Large intestine (tissue), 3 donors: ENCODE measurements around the gene CRACR2B. TPM values are rescaled to one million over a fixed set of nuclear protein-coding genes. Genes with fewer than 3 reads are reported as not detected.

Experiments used
- DNase-seq, 2 donors: peaks; one replicate each; pipeline versions ENCODE4 v3.0.0 to v3.0.0-alpha.2; 2013
- H3K27ac ChIP-seq: one replicate; pipeline ENCODE4 v1.5.1; 2013; ENCODE audit warnings: low read length
- H3K27me3 ChIP-seq: 2 replicates; pipeline ENCODE4 v1.6.1; 2013; ENCODE audit warnings: low read length; ENCODE audit not compliant: control insufficient read depth, insufficient read depth
- H3K36me3 ChIP-seq: 2 replicates; pipeline ENCODE4 v1.6.1; 2013; ENCODE audit warnings: low read length; ENCODE audit not compliant: control insufficient read depth, insufficient read depth
- H3K4me1 ChIP-seq: one replicate; pipeline ENCODE4 v1.6.1; 2013; ENCODE audit warnings: low read length; ENCODE audit not compliant: control insufficient read depth, insufficient read depth
- H3K4me3 ChIP-seq: one replicate; pipeline ENCODE4 v1.5.1; 2013; ENCODE audit warnings: low read length
- H3K9me3 ChIP-seq: one replicate; pipeline ENCODE4 v1.6.1; 2013; ENCODE audit warnings: mild to moderate bottlenecking, low read depth, low read length, moderate library complexity; ENCODE audit not compliant: control insufficient read depth
- WGBS: methylation state at CpG from one replicate; pipeline ENCODE4 v1.1.5; 2013; ENCODE audit warnings: low lambda C conversion rate; ENCODE audit not compliant: insufficient coverage; 5-methylcytosine and 5-hydroxymethylcytosine counted together
- polyA plus RNA-seq: library from polyadenylated mRNA; unstranded; fragments of 120-200 nt; gene quantifications from one replicate; pipeline ENCODE4 v1.2.1, GENCODE V29; 2013

Gene CRACR2B
- polyA plus RNA-seq, 1 donor: 34.4 TPM

DNA sequence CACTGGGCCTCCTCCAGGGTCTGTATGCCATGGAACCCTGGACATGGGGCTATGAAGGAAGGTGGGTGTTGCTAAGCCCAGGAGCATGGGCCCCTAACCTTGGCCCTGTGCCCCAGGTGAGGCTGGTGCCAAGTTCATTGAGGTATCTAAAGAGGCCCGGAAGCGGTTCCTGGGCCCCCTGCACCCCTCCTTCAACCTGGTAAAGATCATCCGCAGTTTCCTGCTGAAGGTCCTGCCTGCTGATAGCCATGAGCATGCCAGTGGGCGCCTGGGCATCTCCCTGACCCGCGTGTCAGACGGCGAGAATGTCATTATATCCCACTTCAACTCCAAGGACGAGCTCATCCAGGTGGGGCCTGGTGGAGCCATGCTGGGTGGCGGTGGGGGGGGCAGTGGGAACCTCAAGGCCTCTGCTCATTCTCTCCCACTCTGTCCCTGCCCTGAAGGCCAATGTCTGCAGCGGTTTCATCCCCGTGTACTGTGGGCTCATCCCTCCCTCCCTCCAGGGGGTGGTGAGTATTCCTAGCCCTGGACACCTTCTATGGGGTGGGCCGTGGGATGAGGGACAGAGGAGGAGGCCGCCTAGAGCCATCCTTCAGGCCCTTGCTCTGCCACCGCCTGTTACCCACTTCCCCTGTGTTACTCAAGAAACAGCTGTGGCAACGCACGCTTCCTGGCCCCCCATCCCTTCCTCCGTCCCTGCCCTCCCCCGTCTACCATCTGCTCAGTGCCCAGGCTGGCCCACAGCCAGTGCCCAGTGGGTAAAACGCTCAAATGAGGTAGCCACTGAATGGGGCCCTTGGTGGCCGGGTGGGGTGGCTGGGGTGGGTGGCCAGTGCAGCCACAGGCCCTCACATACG, 6.0 kb upstream of the CRACR2B start:
- Histone ChIP-seq H3K27ac (peak overlapping the region; percentile 83), H3K9me3 (no peaks in the 10 kb centered on the region), H3K27me3 (peaks cover 8% of the 10 kb centered on the region), H3K4me3 (peak overlapping the region; percentile 96), H3K4me1 (peaks cover 47% of the 10 kb centered on the region), H3K36me3 (peaks cover 35% of the 10 kb centered on the region)
- DNase-seq: no peak
- no CpG with 5 or more reads among the region's 22 CpGs for WGBS

GRCh38 chr11:823441-824291, 4.1 kb upstream of the CRACR2B start:
- Histone ChIP-seq H3K27ac (no peak overlapping the region), H3K9me3 (no peaks in the 10 kb centered on the region), H3K4me3 (no peak overlapping the region), H3K36me3 (peaks cover 35% of the 10 kb centered on the region), H3K4me1 (peaks cover 54% of the 10 kb centered on the region), H3K27me3 (peaks cover 18% of the 10 kb centered on the region)
- no CpG with 5 or more reads among the region's 53 CpGs for WGBS
- DNase-seq: no peak

GRCh38 chr11:824292-824880, 3.3 kb upstream of the CRACR2B start:
- Histone ChIP-seq H3K27ac (no peak overlapping the region), H3K4me3 (no peak overlapping the region), H3K36me3 (peaks cover 35% of the 10 kb centered on the region), H3K4me1 (peaks cover 57% of the 10 kb centered on the region), H3K27me3 (peaks cover 25% of the 10 kb centered on the region), H3K9me3 (no peaks in the 10 kb centered on the region)
- DNase-seq: no peak
- WGBS: no CpG with 5 or more reads among the region's 59 CpGs

- WGBS: no CpG with 5 or more reads among the region's 11 CpGs
- H3K4me1 ChIP-seq: peaks cover 62% of the 10 kb centered on the region
- peak overlapping the region; percentile 98 for H3K27ac ChIP-seq
- H3K27me3 ChIP-seq: peaks cover 31% of the 10 kb centered on the region
- DNase-seq: no peak
- H3K36me3 ChIP-seq: peaks cover 35% of the 10 kb centered on the region
- H3K4me3 ChIP-seq: no peak overlapping the region
- no peaks in the 10 kb centered on the region for H3K9me3 ChIP-seq
Observed at GRCh38 chr11:824942-825341, 2.8 kb upstream of the CRACR2B start.

DNA sequence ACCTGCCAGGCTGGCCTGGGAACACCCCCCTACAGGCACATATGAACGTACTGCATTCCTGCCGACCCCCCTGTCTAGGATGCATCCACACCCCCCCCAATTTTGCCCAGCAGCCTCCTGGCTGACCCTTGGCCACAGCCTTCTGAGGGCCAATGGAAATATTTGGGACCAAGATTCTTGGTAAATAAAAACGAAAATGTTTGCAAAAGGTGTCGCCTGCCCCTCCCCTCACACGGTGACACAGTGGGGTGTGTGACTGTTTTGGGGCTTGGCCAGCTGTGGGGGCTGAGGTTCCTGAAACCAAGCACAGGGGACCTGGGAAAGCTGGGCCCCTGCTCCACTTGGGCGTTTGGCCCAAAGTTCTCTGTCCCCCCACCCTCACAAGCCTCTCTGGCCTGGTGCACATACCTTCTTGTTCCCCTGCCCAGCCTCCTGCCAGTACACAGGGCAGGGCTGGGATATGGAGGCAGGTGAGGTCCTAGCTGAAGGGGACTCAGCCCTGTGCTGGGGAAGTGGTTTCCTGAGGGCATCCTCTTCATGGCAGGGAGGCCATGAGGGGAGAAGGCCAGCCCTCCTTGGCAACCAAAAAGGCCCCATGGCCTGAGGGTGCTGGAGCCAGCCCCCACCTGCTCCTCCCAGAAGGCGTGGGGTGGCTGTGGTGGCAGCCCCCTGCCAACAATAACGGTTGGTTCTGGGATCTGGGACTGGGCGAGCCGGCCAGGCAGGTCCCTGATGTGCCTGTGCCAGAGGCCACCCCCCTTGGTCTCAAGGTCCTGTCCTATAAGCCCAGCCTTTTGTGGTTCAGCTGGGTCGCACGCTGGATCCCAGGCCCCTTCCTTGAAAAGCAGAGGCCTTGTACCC, 2.1 kb upstream of the CRACR2B start:
- Histone ChIP-seq H3K27me3 (peaks cover 37% of the 10 kb centered on the region), H3K36me3 (peaks cover 35% of the 10 kb centered on the region), H3K4me3 (no peak overlapping the region), H3K4me1 (peaks cover 66% of the 10 kb centered on the region), H3K9me3 (no peaks in the 10 kb centered on the region), H3K27ac (peak overlapping the region; percentile 98)
- WGBS: no CpG with 5 or more reads among the region's 12 CpGs
- peak in 1 of 2 donors; percentile 56 for DNase-seq

GRCh38 chr11:826227-826621, 1.5 kb upstream of the CRACR2B start:
- no CpG with 5 or more reads among the region's 9 CpGs for WGBS
- peak overlapping the region; percentile 98 for H3K27ac ChIP-seq
- peak overlapping the region; percentile 57 for H3K4me3 ChIP-seq
- peaks cover 34% of the 10 kb centered on the region for H3K36me3 ChIP-seq
- peak in 1 of 2 donors; percentile 59 for DNase-seq
- H3K4me1 ChIP-seq: peaks cover 65% of the 10 kb centered on the region
- H3K27me3 ChIP-seq: peaks cover 44% of the 10 kb centered on the region
- H3K9me3 ChIP-seq: no peaks in the 10 kb centered on the region

DNA sequence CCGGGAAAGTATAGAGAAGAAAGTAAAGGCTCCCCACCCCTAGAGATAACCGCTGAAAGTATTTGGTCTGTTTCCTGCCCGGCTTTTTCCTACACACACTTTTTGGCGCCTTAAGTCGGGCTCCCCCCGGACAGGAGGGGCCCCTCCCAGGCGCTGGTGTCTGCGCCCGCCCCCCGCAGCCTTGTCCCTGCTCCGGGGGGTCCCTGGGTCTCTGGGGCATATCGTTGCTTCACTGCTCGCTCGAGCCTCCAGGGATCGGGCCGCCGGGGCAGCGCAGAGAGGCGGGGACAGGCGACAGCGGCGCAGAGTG, 928 bp upstream of the CRACR2B start:
- Histone ChIP-seq H3K27me3 (peaks cover 49% of the 10 kb centered on the region), H3K9me3 (no peaks in the 10 kb centered on the region), H3K36me3 (peaks cover 29% of the 10 kb centered on the region), H3K27ac (peak overlapping the region; percentile 98), H3K4me3 (peak overlapping the region; percentile 57), H3K4me1 (peaks cover 65% of the 10 kb centered on the region)
- 0% methylated on average over 1 of the region's 22 CpGs for WGBS
- DNase-seq: no peak

DNA sequence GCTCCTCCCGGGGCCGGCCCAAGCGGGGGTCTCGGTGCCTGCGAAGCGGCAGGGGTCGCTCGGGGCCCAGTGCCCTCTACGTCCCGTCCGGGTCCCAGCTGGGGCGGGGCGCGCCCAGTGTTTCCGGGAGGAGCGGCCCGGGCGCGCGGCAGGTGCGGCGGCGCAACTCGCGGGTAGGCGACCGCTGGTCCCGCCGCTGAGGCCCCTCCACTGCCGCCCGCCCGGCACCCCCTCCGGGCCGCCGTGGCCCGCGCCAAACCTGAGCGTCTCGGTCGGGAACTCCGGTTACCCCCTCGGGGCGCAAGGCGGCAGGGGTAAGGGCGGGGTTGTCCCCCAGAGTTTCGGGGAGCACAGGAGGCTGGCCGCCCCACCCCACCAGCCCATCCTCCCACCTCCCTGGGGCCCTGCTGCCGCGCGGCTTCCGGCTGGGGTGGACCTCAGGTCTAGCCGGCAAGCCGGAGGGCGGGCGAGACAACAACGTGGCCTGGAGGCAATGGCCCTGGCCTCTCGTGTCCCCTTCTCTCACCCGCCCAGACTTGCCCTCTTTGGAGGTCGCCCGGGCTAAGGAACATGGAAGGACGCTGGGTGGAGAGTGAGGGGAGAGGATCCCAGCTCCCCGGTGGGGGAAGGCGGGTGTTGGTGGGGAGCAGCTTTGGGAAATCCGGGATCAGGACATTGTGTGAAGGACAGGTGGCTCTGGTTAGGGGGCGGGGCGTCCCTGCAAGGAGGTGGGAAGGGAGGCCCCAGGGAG, 398 bp upstream of the CRACR2B start:
- Histone ChIP-seq H3K36me3 (peaks cover 23% of the 10 kb centered on the region), H3K4me3 (peak overlapping the region; percentile 57), H3K27me3 (peaks cover 54% of the 10 kb centered on the region), H3K9me3 (no peaks in the 10 kb centered on the region), H3K4me1 (peaks cover 66% of the 10 kb centered on the region), H3K27ac (peak overlapping the region; percentile 98)
- DNase-seq: peak in 1 of 2 donors; percentile 87
- WGBS: no CpG with 5 or more reads among the region's 66 CpGs

- WGBS: no CpG with 5 or more reads among the region's 21 CpGs
- Histone ChIP-seq H3K9me3 (no peaks in the 10 kb centered on the region), H3K36me3 (peaks cover 15% of the 10 kb centered on the region), H3K27me3 (peaks cover 55% of the 10 kb centered on the region), H3K27ac (peak overlapping the region; percentile 98), H3K4me3 (no peak overlapping the region), H3K4me1 (peaks cover 68% of the 10 kb centered on the region)
- DNase-seq: no peak
Observed at GRCh38 chr11:828506-829175, 922 bp downstream of the CRACR2B start.
